HPDE6-E6E7 (cell line): Measurements from ENCODE around the gene MTG1.

Experiments used
- DNase-seq: peaks from one replicate; pipeline ENCODE4 v3.0.0; 2011; ENCODE audit warnings: missing footprints; ENCODE audit errors: extremely low spot score

The MTG1 gene

GRCh38 chr10:133451346-133451745 is 57.4 kb downstream of the MTG1 start:
- no peak for DNase-seq

GRCh38 chr10:133452453-133452852 is 58.5 kb downstream of the MTG1 start:
- DNase-seq = no peak

- DNase-seq = no peak
Measured at GRCh38 chr10:133453516-133454203, 59.7 kb downstream of the MTG1 start, which contains the start of gene SCART1. SCART1 (plus strand) TSS chr10:133453945; CDS start chr10:133453998, 53 bp downstream.

- DNase-seq = no peak
Measured at GRCh38 chr10:133454204-133454893, 60.4 kb downstream of the MTG1 start.

GRCh38 chr10:133455196-133455595 is 61.2 kb downstream of the MTG1 start:
- DNase-seq = no peak

GRCh38 chr10:133455611-133456031 is 61.7 kb downstream of the MTG1 start:
- DNase-seq = no peak

GRCh38 chr10:133456041-133456951 is 62.3 kb downstream of the MTG1 start:
- DNase-seq = no peak

- DNase-seq = no peak
Measured at GRCh38 chr10:133457100-133457841, 63.3 kb downstream of the MTG1 start.

- no peak for DNase-seq
Measured at GRCh38 chr10:133458021-133458709, 64.2 kb downstream of the MTG1 start.

- DNase-seq = no peak
Measured at GRCh38 chr10:133458710-133459453, 64.9 kb downstream of the MTG1 start.

GRCh38 chr10:133459454-133460207 is 65.7 kb downstream of the MTG1 start:
- no peak for DNase-seq

GRCh38 chr10:133460208-133460769 is 66.3 kb downstream of the MTG1 start:
- no peak for DNase-seq

GRCh38 chr10:133461027-133461426 is 67.1 kb downstream of the MTG1 start:
- DNase-seq = no peak

GRCh38 chr10:133461841-133462240 is 67.9 kb downstream of the MTG1 start:
- DNase-seq = no peak

- no peak for DNase-seq
Measured at GRCh38 chr10:133462512-133463305, 68.8 kb downstream of the MTG1 start.

- no peak for DNase-seq
Measured at GRCh38 chr10:133464582-133465031, 70.7 kb downstream of the MTG1 start.

GRCh38 chr10:133465191-133465949 is 71.4 kb downstream of the MTG1 start:
- no peak for DNase-seq
